Kidney (tissue), 14 donors: ENCODE data around the gene ZNF324. TPM values are rescaled to one million over a fixed set of nuclear protein-coding genes. Genes with fewer than 3 reads are reported as not detected.

ENCODE experiments used
- DNase-seq, 5 donors: peaks; one replicate each; pipeline ENCODE4 v3.0.0-alpha.2; 2013 to 2020
- FAIRE-seq: peaks from 2 replicates; lab custom pipeline; 2012; peaks lifted over from hg19 to GRCh38; lab: Jason Lieb, UNC
- H3K27ac ChIP-seq, 2 donors: one replicate each; pipeline ENCODE4 v1.7.0; 2013; ENCODE audit warnings: low read depth in 2 of 2, low read length in 2 of 2, inconsistent platforms in 1 of 2
- H3K27me3 ChIP-seq: one replicate; pipeline ENCODE4 v1.7.1; 2013; ENCODE audit warnings: low read length, inconsistent platforms; ENCODE audit not compliant: control insufficient read depth, insufficient read depth
- H3K36me3 ChIP-seq, 3 donors: one replicate each; pipeline versions ENCODE4 v1.7.0 to v1.7.1; 2013; ENCODE audit warnings: low read length in 3 of 3, control low read depth in 1 of 3, inconsistent platforms in 1 of 3; ENCODE audit not compliant: insufficient read depth in 3 of 3, control insufficient read depth in 2 of 3
- H3K4me1 ChIP-seq, 3 donors: one replicate each; pipeline versions ENCODE4 v1.7.0 to v1.7.1; 2013; ENCODE audit warnings: low read length in 3 of 3, inconsistent platforms in 1 of 3, low read depth in 1 of 3; ENCODE audit not compliant: control insufficient read depth in 2 of 3, insufficient read depth in 2 of 3
- H3K4me3 ChIP-seq, 3 donors: one replicate each; pipeline versions ENCODE4 v1.7.0 to v1.8.1; 2013; ENCODE audit warnings: low read length in 3 of 3, control low read depth in 1 of 3, inconsistent platforms in 1 of 3
- H3K9ac ChIP-seq, 3 donors: one replicate each; pipeline versions ENCODE4 v1.7.0 to v1.7.1; 2013; ENCODE audit warnings: low read length in 3 of 3, control low read depth in 1 of 3, inconsistent platforms in 1 of 3
- H3K9me3 ChIP-seq, 3 donors: one replicate each; pipeline versions ENCODE4 v1.7.0 to v1.7.1; 2013; ENCODE audit warnings: low read length in 3 of 3, control low read depth in 1 of 3, inconsistent platforms in 1 of 3; ENCODE audit not compliant: control insufficient read depth in 2 of 3, insufficient read depth in 1 of 3
- intact Hi-C: fragments of 100-400 bp; cut with DNase I; formaldehyde crosslinking; loops from one replicate; pipeline ENCODE4 v1.11.1; 2022
- polyA plus RNA-seq: library from polyadenylated mRNA; stranded (reverse); fragments of 350-450 nt; fragmentation: Illumina TruSeq; extraction: RNeasy Lipid Tissue Mini Kit (QIAGEN cat#74804); gene quantifications from one replicate; pipeline ENCODE4 v1.2.3, GENCODE V29; 2014; ENCODE audit warnings: low read depth, low replicate concordance; ENCODE audit not compliant: insufficient read depth
- total RNA-seq: library from RNA; stranded (reverse); fragmentation: NEBNext Ultra II Directional; extraction: Animal tissue kit (Norgen Biotek cat#: 25700); gene quantifications from one replicate; pipeline ENCODE4 v1.2.1, GENCODE V29; 2021
- TF ChIP-seq, protein P1 (sequence below): IDR thresholded peaks from 3 replicates; pipeline ENCODE4 v1.5.1; 2012; ENCODE audit warnings: mild to moderate bottlenecking, moderate library complexity, borderline replicate concordance; ENCODE audit not compliant: insufficient read depth; ENCODE audit errors: extremely low read depth
- donor health status: control.
- donor health status: control.
- donor health status: control.
- donor health status: control.
- donor health status: control.
- donor health status: DM: yes; HTN: yes; CAD: no.
- donor health status: Normal renal cell carcinoma (clear cell type).

The ZNF324 gene
- total and polyA plus RNA-seq, 2 donors from 2014 or later: 3.9 to 13.0 TPM

DNA sequence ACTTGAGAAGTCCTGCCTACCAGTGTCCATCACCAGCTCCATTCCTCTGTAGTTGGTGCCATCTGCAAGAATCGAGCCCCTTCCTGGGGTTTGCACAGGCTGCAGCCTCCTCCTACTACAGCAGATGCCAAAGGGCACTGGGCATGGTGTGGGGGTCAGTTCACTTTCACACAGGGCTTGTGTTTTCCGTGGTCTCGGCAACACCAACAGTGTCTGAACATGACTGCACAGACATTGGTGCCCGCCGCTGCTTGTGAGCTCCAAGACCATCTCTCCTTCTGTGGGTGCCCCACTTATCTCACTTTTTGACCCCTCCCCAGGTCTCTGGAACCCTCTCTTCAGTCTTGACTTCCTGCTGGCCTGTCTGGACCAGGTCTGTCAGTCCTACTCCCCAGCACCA is 24.5 kb downstream of the ZNF324 start:
- H3K9ac ChIP-seq: no peak overlapping the region
- no peaks in the 10 kb centered on the region for H3K27me3 ChIP-seq
- no peaks in the 10 kb centered on the region for H3K4me1 ChIP-seq
- TF ChIP-seq, protein P1, sequence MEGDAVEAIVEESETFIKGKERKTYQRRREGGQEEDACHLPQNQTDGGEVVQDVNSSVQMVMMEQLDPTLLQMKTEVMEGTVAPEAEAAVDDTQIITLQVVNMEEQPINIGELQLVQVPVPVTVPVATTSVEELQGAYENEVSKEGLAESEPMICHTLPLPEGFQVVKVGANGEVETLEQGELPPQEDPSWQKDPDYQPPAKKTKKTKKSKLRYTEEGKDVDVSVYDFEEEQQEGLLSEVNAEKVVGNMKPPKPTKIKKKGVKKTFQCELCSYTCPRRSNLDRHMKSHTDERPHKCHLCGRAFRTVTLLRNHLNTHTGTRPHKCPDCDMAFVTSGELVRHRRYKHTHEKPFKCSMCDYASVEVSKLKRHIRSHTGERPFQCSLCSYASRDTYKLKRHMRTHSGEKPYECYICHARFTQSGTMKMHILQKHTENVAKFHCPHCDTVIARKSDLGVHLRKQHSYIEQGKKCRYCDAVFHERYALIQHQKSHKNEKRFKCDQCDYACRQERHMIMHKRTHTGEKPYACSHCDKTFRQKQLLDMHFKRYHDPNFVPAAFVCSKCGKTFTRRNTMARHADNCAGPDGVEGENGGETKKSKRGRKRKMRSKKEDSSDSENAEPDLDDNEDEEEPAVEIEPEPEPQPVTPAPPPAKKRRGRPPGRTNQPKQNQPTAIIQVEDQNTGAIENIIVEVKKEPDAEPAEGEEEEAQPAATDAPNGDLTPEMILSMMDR: no peak
- no peak overlapping the region for H3K4me3 ChIP-seq
- FAIRE-seq (no peak), DNase-seq (no peak)
- H3K36me3 ChIP-seq: no peaks in the 10 kb centered on the region
- no peaks in the 10 kb centered on the region for H3K9me3 ChIP-seq
- no peak overlapping the region for H3K27ac ChIP-seq
- intact Hi-C loops: no loop called here

DNA sequence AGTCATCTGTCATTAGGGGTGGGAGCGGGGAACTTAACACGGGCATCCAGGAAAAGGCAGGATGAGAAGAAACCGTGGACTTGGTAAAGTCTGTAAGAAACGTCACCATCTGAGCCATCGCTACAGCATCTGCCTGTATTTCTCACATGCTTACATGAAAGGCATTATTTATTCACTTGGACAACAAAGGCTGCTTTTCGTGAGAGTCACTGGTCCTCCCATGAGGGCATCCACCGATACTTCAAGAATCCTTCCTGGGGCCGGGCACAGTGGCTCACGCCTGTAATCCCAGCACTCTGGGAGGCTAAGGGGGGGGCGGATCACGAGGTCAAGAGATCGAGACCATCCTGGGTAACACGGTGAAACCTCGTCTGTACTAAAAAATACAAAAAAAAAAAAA is 25.4 kb downstream of the ZNF324 start:
- Histone ChIP-seq H3K27me3 (no peaks in the 10 kb centered on the region), H3K27ac (no peak overlapping the region), H3K9ac (no peak overlapping the region), H3K4me1 (no peaks in the 10 kb centered on the region), H3K4me3 (no peak overlapping the region), H3K36me3 (no peaks in the 10 kb centered on the region), H3K9me3 (no peaks in the 10 kb centered on the region)
- TF ChIP-seq, protein P1: no peak
- intact Hi-C loops: no loop called here
- FAIRE-seq (no peak), DNase-seq (no peak)

DNA sequence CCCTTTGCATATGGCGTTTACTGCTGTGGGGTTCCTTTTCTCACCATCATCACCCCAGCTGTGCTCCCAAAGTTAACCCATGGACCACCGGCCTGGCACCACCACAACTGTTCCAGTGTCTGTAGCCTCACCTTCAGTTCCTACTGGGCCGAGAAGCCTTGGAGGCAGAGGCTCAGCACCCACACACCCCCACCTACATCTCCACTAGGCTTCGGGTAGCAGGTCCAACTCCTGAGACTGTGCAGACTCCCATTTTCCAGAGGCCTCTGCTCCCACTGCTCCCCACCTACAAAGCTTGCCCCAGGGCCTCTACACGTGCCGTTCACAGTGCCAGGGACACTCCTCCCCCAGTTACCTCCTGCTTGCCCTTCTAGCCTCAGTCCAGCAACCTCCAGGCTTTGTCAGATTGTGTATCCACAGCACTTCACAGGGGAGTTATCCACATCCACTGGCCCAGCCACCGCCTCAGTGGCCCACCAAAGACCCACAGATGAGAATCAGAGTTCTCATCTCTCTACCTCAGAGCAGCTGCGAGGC is 30.8 kb downstream of the ZNF324 start:
- intact Hi-C loops: no loop called here

More for the DNA sequence above, 30.8 kb downstream of the ZNF324 start:
- DNase-seq: no peak
- H3K27ac ChIP-seq: no peak overlapping the region
- no peak for FAIRE-seq
- no peak overlapping the region for H3K4me3 ChIP-seq
- no peak overlapping the region for H3K9ac ChIP-seq
- H3K36me3 ChIP-seq: no peaks in the 10 kb centered on the region
- TF ChIP-seq, protein P1: no peak
- H3K27me3 ChIP-seq: no peaks in the 10 kb centered on the region
- peaks cover 0 to 20% (median 6%) of the 10 kb centered on the region in 3 donors for H3K4me1 ChIP-seq
- no peaks in the 10 kb centered on the region for H3K9me3 ChIP-seq
